Natural killer cell (primary cell): ENCODE results near the gene SLC31A2. TPM values are rescaled to one million over a fixed set of nuclear protein-coding genes. Genes with fewer than 3 reads are reported as not detected.

Experiments
- ATAC-seq, 3 donors: fragments of 150-1000 bp in 2 of 3; fragments of 200-7000 bp in 1 of 3; cut with Tn5 transposase; 1 replicate in 1 of 3; 2 replicates in 2 of 3; pipeline ENCODE4 v1.10.0; 2021; ENCODE audit warnings: mild to moderate bottlenecking in 2 of 3, moderate library complexity in 2 of 3
- DNase-seq, 2 donors: peaks; one replicate each; pipeline versions ENCODE4 v3.0.0 to v3.0.0-alpha.2; 2013 to 2021; ENCODE audit warnings: mixed read lengths in 1 of 2
- H3K27ac ChIP-seq: one replicate; pipeline ENCODE4 v1.5.1; 2013; ENCODE audit warnings: mild to moderate bottlenecking, low read length
- H3K27me3 ChIP-seq: one replicate; pipeline ENCODE4 v1.6.1; 2013; ENCODE audit warnings: low read length; ENCODE audit not compliant: control insufficient read depth, insufficient read depth
- H3K36me3 ChIP-seq: one replicate; pipeline ENCODE4 v1.6.1; 2013; ENCODE audit warnings: low read length; ENCODE audit not compliant: control insufficient read depth, insufficient read depth
- H3K4me1 ChIP-seq: one replicate; pipeline ENCODE4 v1.6.1; 2013; ENCODE audit warnings: low read length; ENCODE audit not compliant: control insufficient read depth, insufficient read depth
- H3K4me3 ChIP-seq: one replicate; pipeline ENCODE4 v1.5.1; 2013; ENCODE audit warnings: low read length
- H3K9me3 ChIP-seq: one replicate; pipeline ENCODE4 v1.6.1; 2013; ENCODE audit warnings: low read length; ENCODE audit not compliant: control insufficient read depth, insufficient read depth
- H3K27ac Mint-ChIP-seq, 2 donors: one replicate each; pipeline ENCODE4 v1.8.0; 2022; ENCODE audit warnings: mild to moderate bottlenecking in 2 of 2, mixed read lengths in 2 of 2, moderate library complexity in 1 of 2
- H3K27me3 Mint-ChIP-seq, 2 donors: one replicate each; pipeline ENCODE4 v1.8.0; 2022; ENCODE audit warnings: low read depth in 2 of 2, mixed read lengths in 2 of 2
- H3K36me3 Mint-ChIP-seq: one replicate; pipeline ENCODE4 v1.8.0; 2022; ENCODE audit warnings: mixed read lengths
- H3K4me1 Mint-ChIP-seq, 2 donors: one replicate each; pipeline ENCODE4 v1.8.0; 2022; ENCODE audit warnings: mixed read lengths in 2 of 2
- H3K4me3 Mint-ChIP-seq: one replicate; pipeline ENCODE4 v1.8.0; 2022; ENCODE audit warnings: mild to moderate bottlenecking, moderate library complexity, mixed read lengths
- H3K9me3 Mint-ChIP-seq, 2 donors: one replicate each; pipeline ENCODE4 v1.8.0; 2022; ENCODE audit warnings: mixed read lengths in 2 of 2
- CTCF ChIP-seq: fragments of 200-600 bp; IDR thresholded peaks from one replicate; pipeline ENCODE4 v1.8.0; 2022; ENCODE audit warnings: antibody characterized with exemption
- WGBS: methylation state at CpG from one replicate; pipeline ENCODE4 v1.1.7; 2013; ENCODE audit warnings: missing lambda C conversion rate; ENCODE audit not compliant: insufficient coverage; 5-methylcytosine and 5-hydroxymethylcytosine counted together
- intact Hi-C: fragments of 100-400 bp; cut with micrococcal nuclease; formaldehyde crosslinking; loops from one replicate; pipeline ENCODE4 v1.14.2; 2022
- total RNA-seq, 4 donors: library from RNA; stranded (reverse); fragments of 120-200 nt in 1 of 4; gene quantifications; one replicate each; pipeline versions ENCODE4 v1.2.3 to v1.2.4, GENCODE V29; 2013 to 2022

SLC31A2 gene
- total RNA-seq, 3 donors from 2014 or later (not counting 1 experiment from before 2014, with no cell fraction given): 4.9 to 7.9 (median 6.0) TPM

- no peak overlapping the region for H3K4me3 ChIP-seq
- intact Hi-C loops: no loop called here
- H3K4me1 Mint-ChIP-seq: no peaks in the 10 kb centered on the region
- H3K36me3 ChIP-seq: peaks cover 92% of the 10 kb centered on the region
- H3K27ac Mint-ChIP-seq: no peak overlapping the region
- DNase-seq (no peak), ATAC-seq (no peak)
- no peaks in the 10 kb centered on the region for H3K9me3 Mint-ChIP-seq
- H3K4me3 Mint-ChIP-seq: no peak overlapping the region
- H3K27me3 Mint-ChIP-seq: no peaks in the 10 kb centered on the region
- H3K9me3 ChIP-seq: no peaks in the 10 kb centered on the region
- WGBS: 100% methylated on average over 1 of the region's 1 CpG
- no peak overlapping the region for H3K27ac ChIP-seq
- no peaks in the 10 kb centered on the region for H3K4me1 ChIP-seq
- TF ChIP-seq CTCF: no peak
- H3K36me3 Mint-ChIP-seq: peaks cover 43% of the 10 kb centered on the region
- no peaks in the 10 kb centered on the region for H3K27me3 ChIP-seq
Observed at GRCh38 chr9:113179839-113180238, 29.0 kb downstream of the SLC31A2 start.

GRCh38 chr9:113181165-113181564 is 30.4 kb downstream of the SLC31A2 start:
- no peak for DNase-seq
- intact Hi-C loops: no loop called here
- H3K4me1 ChIP-seq: no peaks in the 10 kb centered on the region
- H3K27ac ChIP-seq: no peak overlapping the region
- peak overlapping the region in 1 of 2 donors; percentile 16 for H3K27ac Mint-ChIP-seq
- H3K4me3 ChIP-seq: no peak overlapping the region
- peaks cover 46% of the 10 kb centered on the region for H3K36me3 Mint-ChIP-seq
- H3K36me3 ChIP-seq: peaks cover 94% of the 10 kb centered on the region
- H3K27me3 ChIP-seq: no peaks in the 10 kb centered on the region
- no peak for TF ChIP-seq CTCF
- no peaks in the 10 kb centered on the region for H3K27me3 Mint-ChIP-seq
- no peak for ATAC-seq
- H3K9me3 ChIP-seq: no peaks in the 10 kb centered on the region
- H3K9me3 Mint-ChIP-seq: no peaks in the 10 kb centered on the region
- H3K4me1 Mint-ChIP-seq: no peaks in the 10 kb centered on the region
- no peak overlapping the region for H3K4me3 Mint-ChIP-seq

GRCh38 chr9:113183956-113184488 is 33.2 kb downstream of the SLC31A2 start:
- Mint-ChIP-seq H3K4me3 (no peak overlapping the region), H3K4me1 (no peaks in the 10 kb centered on the region), H3K9me3 (no peaks in the 10 kb centered on the region), H3K36me3 (peaks cover 34% of the 10 kb centered on the region), H3K27me3 (no peaks in the 10 kb centered on the region), H3K27ac (no peak overlapping the region)
- 100% methylated on average over 2 of the region's 2 CpGs for WGBS
- Histone ChIP-seq H3K9me3 (no peaks in the 10 kb centered on the region), H3K27me3 (no peaks in the 10 kb centered on the region), H3K27ac (no peak overlapping the region), H3K4me1 (no peaks in the 10 kb centered on the region), H3K36me3 (peaks cover 93% of the 10 kb centered on the region), H3K4me3 (no peak overlapping the region)
- ATAC-seq (no peak), DNase-seq (no peak)
- intact Hi-C loops: no loop called here
- no peak for TF ChIP-seq CTCF

- Histone ChIP-seq H3K36me3 (peaks cover 91% of the 10 kb centered on the region), H3K9me3 (no peaks in the 10 kb centered on the region), H3K27ac (no peak overlapping the region), H3K4me1 (no peaks in the 10 kb centered on the region), H3K27me3 (no peaks in the 10 kb centered on the region), H3K4me3 (no peak overlapping the region)
- intact Hi-C loops: no loop called here
- WGBS: 88% methylated on average over 1 of the region's 2 CpGs
- Mint-ChIP-seq H3K4me1 (no peaks in the 10 kb centered on the region), H3K27me3 (no peaks in the 10 kb centered on the region), H3K9me3 (no peaks in the 10 kb centered on the region), H3K36me3 (peaks cover 34% of the 10 kb centered on the region), H3K4me3 (no peak overlapping the region), H3K27ac (no peak overlapping the region)
- DNase-seq (no peak), ATAC-seq (no peak)
- TF ChIP-seq CTCF: no peak
Observed at GRCh38 chr9:113184539-113184938, 33.7 kb downstream of the SLC31A2 start.
